Urinary bladder (tissue), 4 donors: ENCODE data around the gene AKT3. TPM values are rescaled to one million over a fixed set of nuclear protein-coding genes. Genes with fewer than 3 reads are reported as not detected.

Source experiments
- DNase-seq: peaks from one replicate; pipeline ENCODE4 v3.0.0-alpha.2; 2015; ENCODE audit errors: extremely low spot score
- H3K27ac ChIP-seq: one replicate; pipeline ENCODE4 v1.5.1; 2013; ENCODE audit warnings: low read depth, mild to moderate bottlenecking, moderate library complexity
- H3K36me3 ChIP-seq: one replicate; pipeline ENCODE4 v1.6.1; 2013; ENCODE audit warnings: mild to moderate bottlenecking, moderate library complexity; ENCODE audit not compliant: insufficient read depth
- H3K4me1 ChIP-seq: one replicate; pipeline ENCODE4 v1.6.1; 2013; ENCODE audit warnings: mild to moderate bottlenecking, moderate library complexity; ENCODE audit not compliant: insufficient read depth
- H3K4me3 ChIP-seq: one replicate; pipeline ENCODE4 v1.5.1; 2013; ENCODE audit warnings: low read depth, low read length
- WGBS: extraction: QIAGEN DNeasy Blood & Tissue Kit; methylation state at CpG from one replicate; pipeline ENCODE4 v1.1.7; 2013; 5-methylcytosine and 5-hydroxymethylcytosine counted together
- polyA plus RNA-seq: library from polyadenylated mRNA; stranded (reverse); fragments of 200-250 nt; gene quantifications from one replicate; pipeline ENCODE4 v1.2.3, GENCODE V29; 2013
- total RNA-seq: library from RNA; depleted of rRNA; stranded (reverse); fragments of >200 nt; gene quantifications from one replicate; pipeline ENCODE4 v1.2.3, GENCODE V29; 2014
- donor health status: healthy with polysubstance abuse.
- donor health status: healthy.

AKT3 gene
- total and polyA plus RNA-seq, 2 donors = 43.0 to 94.3 TPM

DNA sequence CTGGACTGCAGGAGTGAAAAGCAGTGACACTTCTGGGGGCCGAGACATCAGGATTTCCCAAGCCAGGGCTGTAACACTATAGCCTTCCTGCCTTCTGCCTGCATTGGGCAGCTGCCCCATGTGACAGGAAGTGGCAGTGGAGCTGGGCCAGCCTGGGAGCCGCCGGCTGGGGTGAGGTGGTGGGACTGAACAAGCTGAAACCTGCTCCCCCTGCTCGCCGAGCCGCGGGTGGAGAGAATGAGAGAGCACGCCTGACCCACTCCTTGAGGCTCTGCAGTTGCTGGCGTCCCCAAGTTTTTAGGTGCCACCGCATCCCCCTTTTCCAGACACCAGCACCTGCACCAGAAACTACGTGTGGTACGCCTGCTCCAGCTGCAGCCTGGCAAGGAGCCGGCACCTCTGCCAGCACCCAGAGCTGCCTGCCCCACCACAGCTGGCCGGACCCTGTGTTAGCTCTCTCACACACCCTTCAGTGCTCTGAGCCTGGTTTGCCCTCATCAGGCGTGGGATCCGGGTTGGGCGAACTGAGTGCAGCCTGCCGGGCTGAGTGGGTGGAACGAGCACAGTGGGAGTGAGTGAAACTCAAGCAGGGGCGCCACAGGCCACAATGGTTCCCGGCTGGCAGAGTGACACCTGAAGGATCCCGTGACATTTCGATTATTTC lies 119.4 kb downstream of the AKT3 start:
- 92% methylated on average over 23 of the region's 23 CpGs for WGBS
- DNase-seq = no peak

GRCh38 chr1:243729956-243730355 lies 120.1 kb downstream of the AKT3 start:
- H3K36me3 ChIP-seq = no peaks in the 10 kb centered on the region
- no peak for DNase-seq
- WGBS = 97% methylated on average over 3 of the region's 3 CpGs
- H3K27ac ChIP-seq = no peak overlapping the region
- H3K4me3 ChIP-seq = no peak overlapping the region
- no peaks in the 10 kb centered on the region for H3K4me1 ChIP-seq

More for the DNA sequence above, 119.4 kb downstream of the AKT3 start:
- Histone ChIP-seq H3K36me3 (no peaks in the 10 kb centered on the region), H3K4me3 (no peak overlapping the region), H3K27ac (no peak overlapping the region), H3K4me1 (no peaks in the 10 kb centered on the region)

- H3K4me1 ChIP-seq = no peaks in the 10 kb centered on the region
- DNase-seq = no peak
- no peak overlapping the region for H3K4me3 ChIP-seq
- no peak overlapping the region for H3K27ac ChIP-seq
- no peaks in the 10 kb centered on the region for H3K36me3 ChIP-seq
- 88% methylated on average over 4 of the region's 4 CpGs for WGBS
Observed at GRCh38 chr1:243727503-243728203, 122.4 kb downstream of the AKT3 start.

DNA sequence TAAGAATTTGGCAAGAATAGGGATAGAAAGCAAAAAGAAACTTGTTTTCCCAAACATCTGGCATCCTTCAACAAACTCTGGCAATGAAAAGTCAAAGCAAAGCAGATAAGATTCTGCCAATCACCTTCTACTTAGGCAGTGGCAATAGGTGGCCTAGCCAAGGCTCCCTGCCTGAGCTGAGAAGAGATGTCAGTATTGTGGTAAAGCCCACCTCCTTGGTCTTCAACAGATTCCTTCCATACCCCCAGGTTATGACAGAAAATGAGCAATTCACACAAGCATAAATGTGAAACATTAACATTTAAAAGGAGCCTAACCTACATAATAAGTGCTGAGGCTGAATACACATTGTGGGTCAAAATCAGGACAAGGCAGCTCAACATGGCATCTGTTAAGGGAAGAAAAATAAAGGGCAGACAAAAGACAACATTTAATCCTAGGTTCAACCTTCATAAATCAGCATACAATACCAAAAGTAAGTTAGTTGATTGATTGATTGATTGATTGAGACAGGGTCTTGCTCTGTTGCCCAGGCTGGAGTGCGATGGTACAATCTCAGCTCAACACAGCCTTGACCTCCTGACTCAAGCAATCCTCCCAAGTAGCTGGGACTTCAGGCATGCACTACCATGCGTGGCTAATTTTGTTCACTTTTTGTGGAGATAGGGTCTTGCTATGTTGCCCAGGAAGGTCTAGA lies 123.1 kb downstream of the AKT3 start:
- Histone ChIP-seq H3K27ac (no peak overlapping the region), H3K36me3 (no peaks in the 10 kb centered on the region), H3K4me3 (no peak overlapping the region), H3K4me1 (no peaks in the 10 kb centered on the region)
- no peak for DNase-seq
- WGBS = 96% methylated on average over 2 of the region's 2 CpGs

- 83% methylated on average over 3 of the region's 3 CpGs for WGBS
- no peak overlapping the region for H3K27ac ChIP-seq
- no peak for DNase-seq
- no peaks in the 10 kb centered on the region for H3K4me1 ChIP-seq
- H3K36me3 ChIP-seq = no peaks in the 10 kb centered on the region
- no peak overlapping the region for H3K4me3 ChIP-seq
Observed at GRCh38 chr1:243725846-243726245, 124.2 kb downstream of the AKT3 start.

- 70% methylated on average over 3 of the region's 3 CpGs for WGBS
- Histone ChIP-seq H3K36me3 (no peaks in the 10 kb centered on the region), H3K27ac (no peak overlapping the region), H3K4me1 (no peaks in the 10 kb centered on the region), H3K4me3 (no peak overlapping the region)
- DNase-seq = no peak
Observed at GRCh38 chr1:243725075-243725474, 125.0 kb downstream of the AKT3 start.

GRCh38 chr1:243723458-243724043 lies 126.5 kb downstream of the AKT3 start:
- Histone ChIP-seq H3K36me3 (no peaks in the 10 kb centered on the region), H3K4me1 (no peaks in the 10 kb centered on the region), H3K4me3 (no peak overlapping the region), H3K27ac (no peak overlapping the region)
- no peak for DNase-seq
- WGBS = 86% methylated on average over 3 of the region's 3 CpGs

GRCh38 chr1:243723050-243723449 lies 127.0 kb downstream of the AKT3 start:
- Histone ChIP-seq H3K27ac (no peak overlapping the region), H3K4me1 (no peaks in the 10 kb centered on the region), H3K4me3 (no peak overlapping the region), H3K36me3 (no peaks in the 10 kb centered on the region)
- no peak for DNase-seq
- 93% methylated on average over 3 of the region's 3 CpGs for WGBS

GRCh38 chr1:243719476-243719875 lies 130.6 kb downstream of the AKT3 start:
- WGBS = 93% methylated on average over 2 of the region's 2 CpGs
- no peak for DNase-seq
- Histone ChIP-seq H3K4me3 (no peak overlapping the region), H3K4me1 (no peaks in the 10 kb centered on the region), H3K27ac (no peak overlapping the region), H3K36me3 (no peaks in the 10 kb centered on the region)

- H3K27ac ChIP-seq = no peak overlapping the region
- H3K4me3 ChIP-seq = no peak overlapping the region
- no peaks in the 10 kb centered on the region for H3K4me1 ChIP-seq
- 78% methylated on average over 1 of the region's 1 CpG for WGBS
- DNase-seq = no peak
- H3K36me3 ChIP-seq = no peaks in the 10 kb centered on the region
Observed at GRCh38 chr1:243718893-243719292, 131.2 kb downstream of the AKT3 start.

DNA sequence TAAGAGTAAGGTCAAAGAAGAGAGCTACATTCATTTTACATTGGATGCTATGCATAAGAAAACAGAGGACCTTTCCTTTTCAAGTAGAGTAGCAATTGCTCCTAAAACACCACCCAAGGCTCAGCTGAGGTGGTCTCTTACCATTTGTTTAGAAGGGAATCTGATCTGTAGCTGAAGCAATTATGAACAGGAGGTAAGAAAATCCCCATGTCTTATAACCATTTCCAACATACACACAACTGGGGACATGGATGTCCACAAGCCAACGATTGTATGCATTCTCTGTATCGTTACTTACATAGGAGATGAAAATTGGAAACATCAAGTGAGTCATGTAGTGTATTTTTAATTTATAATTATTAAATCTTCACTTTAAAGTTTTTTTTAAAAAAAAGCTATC lies 132.0 kb downstream of the AKT3 start:
- Histone ChIP-seq H3K36me3 (no peaks in the 10 kb centered on the region), H3K27ac (no peak overlapping the region), H3K4me1 (no peaks in the 10 kb centered on the region), H3K4me3 (no peak overlapping the region)
- no peak for DNase-seq
- 96% methylated on average over 2 of the region's 2 CpGs for WGBS

- Histone ChIP-seq H3K27ac (no peak overlapping the region), H3K4me1 (no peaks in the 10 kb centered on the region), H3K4me3 (no peak overlapping the region), H3K36me3 (no peaks in the 10 kb centered on the region)
- DNase-seq = no peak
- WGBS = 100% methylated on average over 1 of the region's 1 CpG
Observed at GRCh38 chr1:243716906-243717305, 133.1 kb downstream of the AKT3 start.

DNA sequence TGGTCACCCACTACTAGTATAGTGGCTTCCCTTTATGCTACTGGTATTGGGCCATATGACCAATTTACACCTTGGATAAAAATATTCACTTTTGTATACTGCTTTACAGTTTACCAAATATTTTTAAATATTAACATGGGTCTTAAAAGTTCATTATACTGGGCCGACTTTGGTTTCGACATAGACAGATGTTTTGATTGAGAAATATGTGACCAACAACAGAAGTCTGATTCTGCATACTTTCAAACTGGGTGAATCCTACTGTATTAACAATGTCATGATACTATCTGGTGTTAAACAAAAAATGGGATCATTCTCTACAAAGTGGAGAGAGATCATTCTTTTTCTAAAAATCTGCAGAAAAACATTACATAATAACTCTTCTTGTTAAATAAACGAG lies 134.8 kb downstream of the AKT3 start:
- 85% methylated on average over 3 of the region's 3 CpGs for WGBS
- DNase-seq = no peak
- Histone ChIP-seq H3K27ac (no peak overlapping the region), H3K4me3 (no peak overlapping the region), H3K4me1 (no peaks in the 10 kb centered on the region), H3K36me3 (no peaks in the 10 kb centered on the region)
